Measurements from ENCODE around the gene PDGFRB. TPM values are rescaled to one million over a fixed set of nuclear protein-coding genes. Genes with fewer than 3 reads are reported as not detected.

PDGFRB gene
- total RNA-seq, 4 donors from 2014 or later: 20.2 to 56.3 (median 28.3) TPM

DNA sequence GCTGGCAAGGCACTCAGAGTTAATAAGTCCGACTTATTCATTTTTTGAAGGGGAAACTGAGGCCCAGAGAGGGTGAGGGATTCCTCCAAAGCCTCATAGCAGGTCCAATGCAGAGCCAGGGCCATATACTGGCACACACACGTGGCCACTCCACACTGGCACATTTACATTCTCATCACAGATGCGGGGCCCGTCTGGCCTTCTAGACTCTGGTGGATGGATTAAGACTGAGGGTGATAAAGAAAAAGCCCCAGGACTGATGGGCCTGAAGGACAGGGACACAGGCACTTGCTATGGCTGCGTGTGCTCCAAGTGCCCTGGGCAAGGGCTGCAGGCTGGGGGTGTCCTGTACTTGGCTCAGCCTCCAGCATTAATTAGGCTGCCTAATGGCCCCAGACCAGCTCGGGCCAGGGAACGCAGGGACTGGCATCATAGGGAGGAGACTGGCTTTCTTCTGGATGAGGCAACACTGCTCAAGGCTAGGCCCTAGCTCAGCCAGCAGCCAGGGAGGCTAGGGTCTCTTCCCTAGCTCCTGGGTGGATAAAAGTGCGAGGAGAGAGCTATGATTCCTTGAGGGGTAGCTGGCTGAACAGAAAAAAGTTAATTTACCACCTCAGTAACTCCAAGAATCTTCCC is 40.8 kb downstream of the PDGFRB start:
- in situ Hi-C loops (cut with MboI; ENCODE audit: low pct_ligation_motif_present in 1 of 4, low pct_unique_long_range_greater_than_20kb in 1 of 4, low sequenced_read_pairs in 3 of 4): loop anchor here in 1 of 4 donors (25.0 kb wide), 1 partner anchor 278 kb away; no protein-coding TSS in a partner anchor
- Histone ChIP-seq H3K27me3 (no peaks in the 10 kb centered on the region), H3K4me3 (no peak overlapping the region), H3K9me3 (no peaks in the 10 kb centered on the region), H3K27ac (no peak overlapping the region), H3K4me1 (peaks cover 0 to 12% (median 0%) of the 10 kb centered on the region in 4 donors), H3K36me3 (no peaks in the 10 kb centered on the region)
- WGBS, 2 donors (ENCODE audit: low coverage in 1 of 2): 83% methylated on average over 8 of the region's 8 CpGs; no CpG with 5 or more reads in 1 of the 2 donors
- intact Hi-C loops (cut with DNase I; ENCODE audit: low total_unique reads): loop anchor here (5.0 kb wide), 1 partner anchor 1227 kb away; no protein-coding TSS in a partner anchor
- TF ChIP-seq POLR2AphosphoS5 (IDR thresholded peaks at IDR 0.05) (no peak), POLR2A (IDR thresholded peaks at IDR 0.05) (no peak)
- TF ChIP-seq, protein P1, sequence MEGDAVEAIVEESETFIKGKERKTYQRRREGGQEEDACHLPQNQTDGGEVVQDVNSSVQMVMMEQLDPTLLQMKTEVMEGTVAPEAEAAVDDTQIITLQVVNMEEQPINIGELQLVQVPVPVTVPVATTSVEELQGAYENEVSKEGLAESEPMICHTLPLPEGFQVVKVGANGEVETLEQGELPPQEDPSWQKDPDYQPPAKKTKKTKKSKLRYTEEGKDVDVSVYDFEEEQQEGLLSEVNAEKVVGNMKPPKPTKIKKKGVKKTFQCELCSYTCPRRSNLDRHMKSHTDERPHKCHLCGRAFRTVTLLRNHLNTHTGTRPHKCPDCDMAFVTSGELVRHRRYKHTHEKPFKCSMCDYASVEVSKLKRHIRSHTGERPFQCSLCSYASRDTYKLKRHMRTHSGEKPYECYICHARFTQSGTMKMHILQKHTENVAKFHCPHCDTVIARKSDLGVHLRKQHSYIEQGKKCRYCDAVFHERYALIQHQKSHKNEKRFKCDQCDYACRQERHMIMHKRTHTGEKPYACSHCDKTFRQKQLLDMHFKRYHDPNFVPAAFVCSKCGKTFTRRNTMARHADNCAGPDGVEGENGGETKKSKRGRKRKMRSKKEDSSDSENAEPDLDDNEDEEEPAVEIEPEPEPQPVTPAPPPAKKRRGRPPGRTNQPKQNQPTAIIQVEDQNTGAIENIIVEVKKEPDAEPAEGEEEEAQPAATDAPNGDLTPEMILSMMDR (IDR thresholded peaks at IDR 0.05): no peak
- no peak for DNase-seq

DNA sequence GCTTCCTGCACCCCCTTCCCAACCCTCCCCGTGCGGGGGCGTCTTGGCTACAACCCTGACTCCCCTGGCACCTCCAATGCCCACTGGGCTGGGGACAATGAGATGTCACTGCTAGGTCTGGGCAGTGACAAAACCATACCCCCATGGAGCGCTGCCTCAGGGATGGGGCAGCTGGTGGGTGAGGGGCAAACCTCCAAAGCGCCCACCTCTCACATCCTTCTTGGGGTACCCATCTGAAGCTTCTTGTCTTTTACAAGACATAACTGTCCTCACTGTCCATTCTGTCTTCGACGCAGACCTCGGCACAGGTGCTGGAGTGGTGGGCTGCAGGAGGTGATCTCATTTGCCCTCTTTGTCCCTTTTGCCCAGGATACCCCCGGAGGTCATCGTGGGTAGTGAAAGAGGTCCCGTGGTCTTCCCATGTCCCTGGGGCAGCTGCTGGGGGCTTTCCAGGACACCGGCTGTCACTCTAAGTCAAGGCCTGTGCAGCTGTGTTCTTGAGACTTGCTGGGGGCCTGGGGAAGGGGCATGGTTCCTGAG is 41.5 kb downstream of the PDGFRB start:
- Histone ChIP-seq H3K27me3 (no peaks in the 10 kb centered on the region), H3K9me3 (no peaks in the 10 kb centered on the region), H3K36me3 (no peaks in the 10 kb centered on the region), H3K4me3 (no peak overlapping the region), H3K4me1 (peaks cover 0 to 12% (median 0%) of the 10 kb centered on the region in 4 donors), H3K27ac (no peak overlapping the region)
- DNase-seq: no peak
- 85% methylated on average over 12 of the region's 12 CpGs; no CpG with 5 or more reads in 1 of the 2 donors for WGBS, 2 donors (ENCODE audit: low coverage in 1 of 2)
- intact Hi-C loops (cut with DNase I; ENCODE audit: low total_unique reads) (loop anchor here (5.0 kb wide), 1 partner anchor 1228 kb away; no protein-coding TSS in a partner anchor), in situ Hi-C loops (cut with MboI; ENCODE audit: low pct_ligation_motif_present in 1 of 4, low pct_unique_long_range_greater_than_20kb in 1 of 4, low sequenced_read_pairs in 3 of 4) (loop anchor here in 1 of 4 donors (25.0 kb wide), 1 partner anchor 277 kb away; no protein-coding TSS in a partner anchor)
- TF ChIP-seq, protein P1 (IDR thresholded peaks at IDR 0.05): no peak
- TF ChIP-seq POLR2AphosphoS5 (IDR thresholded peaks at IDR 0.05) (no peak), POLR2A (IDR thresholded peaks at IDR 0.05) (no peak), EP300 (IDR thresholded peaks at IDR 0.05; ENCODE audit: low read depth) (no peak)

DNA sequence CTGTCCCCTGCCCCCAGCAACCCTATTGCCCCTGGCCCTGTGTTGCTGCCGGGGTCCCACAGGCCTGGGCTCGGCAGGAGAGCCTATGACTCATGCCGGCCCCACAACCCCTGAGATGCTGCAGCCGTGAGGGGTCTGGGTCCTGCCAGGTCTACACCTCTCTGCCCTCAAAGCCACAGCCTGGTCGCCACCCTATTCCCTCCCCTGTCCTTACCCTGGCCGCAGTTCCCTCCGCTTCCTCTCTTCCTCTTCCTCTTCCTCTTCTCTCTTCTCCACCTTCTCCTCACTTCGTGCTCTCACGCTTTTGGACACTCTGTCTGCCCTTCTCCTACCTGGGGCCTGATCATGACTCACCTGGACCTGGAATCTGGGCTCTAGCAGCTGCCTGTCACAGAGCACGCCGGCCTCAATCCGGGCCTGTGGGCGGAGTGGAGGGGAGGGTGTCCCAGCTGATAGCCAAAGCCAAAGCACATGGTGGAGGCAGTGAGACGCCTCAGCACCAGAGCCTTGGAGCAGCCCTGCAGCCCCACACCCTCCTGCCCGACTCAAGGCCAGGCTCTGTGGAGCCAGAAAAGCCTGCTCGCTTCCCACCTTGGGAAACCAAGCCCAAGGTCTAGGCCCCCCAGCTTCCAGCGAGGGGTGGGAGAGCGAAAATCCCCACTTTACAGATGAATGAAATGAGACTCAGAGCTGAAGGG is 42.4 kb downstream of the PDGFRB start:
- Histone ChIP-seq H3K36me3 (no peaks in the 10 kb centered on the region), H3K27ac (peak overlapping the region; percentile 12 to 46 (median 28)), H3K4me1 (peaks cover 0 to 20% (median 0%) of the 10 kb centered on the region in 4 donors), H3K27me3 (no peaks in the 10 kb centered on the region), H3K9me3 (no peaks in the 10 kb centered on the region), H3K4me3 (no peak overlapping the region)
- intact Hi-C loops (cut with DNase I; ENCODE audit: low total_unique reads): loop anchor here (5.0 kb wide), 1 partner anchor 1229 kb away; no protein-coding TSS in a partner anchor
- DNase-seq: no peak
- in situ Hi-C loops (cut with MboI; ENCODE audit: low pct_ligation_motif_present in 1 of 4, low pct_unique_long_range_greater_than_20kb in 1 of 4, low sequenced_read_pairs in 3 of 4): loop anchor here in 1 of 4 donors (25.0 kb wide), 1 partner anchor 276 kb away; no protein-coding TSS in a partner anchor
- WGBS, 2 donors (ENCODE audit: low coverage in 1 of 2): 71 to 100% methylated on average over 3 to 18 of the region's 18 CpGs
- TF ChIP-seq POLR2A (IDR thresholded peaks at IDR 0.05) (no peak), EP300 (IDR thresholded peaks at IDR 0.05; ENCODE audit: low read depth) (no peak), POLR2AphosphoS5 (IDR thresholded peaks at IDR 0.05) (no peak)
- TF ChIP-seq, protein P1 (IDR thresholded peaks at IDR 0.05): no peak
